Liver (tissue), 3 donors: ENCODE measurements around the gene TSPAN32.

Experiments
- ATF3 ChIP-seq: IDR thresholded peaks from 2 replicates; pipeline ENCODE4 v1.6.1; 2016; ENCODE audit warnings: antibody characterized with exemption
- EGR1 ChIP-seq, 2 donors: IDR thresholded peaks; 2 replicates each; pipeline ENCODE4 v1.6.1; 2016 to 2018; ENCODE audit warnings: antibody characterized with exemption in 2 of 2, low read depth in 2 of 2
- FOXA1 ChIP-seq: IDR thresholded peaks from 2 replicates; pipeline ENCODE4 v1.6.1; 2016; ENCODE audit warnings: antibody characterized with exemption
- GABPA ChIP-seq, 2 donors: IDR thresholded peaks in 1 of 2; conservative IDR thresholded peaks in 1 of 2; 2 replicates each; pipeline ENCODE4 v1.6.1; 2016; ENCODE audit warnings: antibody characterized with exemption in 2 of 2, mild to moderate bottlenecking in 1 of 2, moderate library complexity in 1 of 2
- JUND ChIP-seq, 2 donors: IDR thresholded peaks; 2 replicates each; pipeline ENCODE4 v1.6.1; 2016; ENCODE audit warnings: antibody characterized with exemption in 2 of 2
- MAX ChIP-seq: IDR thresholded peaks from 2 replicates; pipeline ENCODE4 v1.6.1; 2016; ENCODE audit warnings: antibody characterized with exemption
- NR2F2 ChIP-seq: IDR thresholded peaks from 2 replicates; pipeline ENCODE4 v1.6.1; 2016; ENCODE audit warnings: antibody characterized with exemption
- RAD21 ChIP-seq, 2 donors: IDR thresholded peaks; 2 replicates each; pipeline ENCODE4 v1.6.1; 2016; ENCODE audit warnings: antibody characterized with exemption in 2 of 2, mild to moderate bottlenecking in 2 of 2
- RXRA ChIP-seq, 2 donors: IDR thresholded peaks; 2 replicates each; pipeline ENCODE4 v1.6.1; 2017 to 2018; ENCODE audit warnings: antibody characterized with exemption in 2 of 2, mild to moderate bottlenecking in 1 of 2
- SP1 ChIP-seq: IDR thresholded peaks from 2 replicates; pipeline ENCODE4 v1.6.1; 2018; ENCODE audit warnings: antibody characterized with exemption, mild to moderate bottlenecking
- TAF1 ChIP-seq: conservative IDR thresholded peaks from 2 replicates; pipeline ENCODE4 v1.6.1; 2016; ENCODE audit warnings: antibody characterized with exemption, mild to moderate bottlenecking
- YY1 ChIP-seq: IDR thresholded peaks from 2 replicates; pipeline ENCODE4 v1.6.1; 2016; ENCODE audit warnings: antibody characterized with exemption, mild to moderate bottlenecking
- TF ChIP-seq, protein P1 (sequence below): fragments of 150-350 bp; IDR thresholded peaks from 2 replicates; pipeline ENCODE4 v1.5.1; 2017; ENCODE audit warnings: improper control_type of control experiment, low read depth, low read length; ENCODE audit not compliant: missing input control
- TF ChIP-seq, protein P2 (sequence below): IDR thresholded peaks from 2 replicates; pipeline ENCODE4 v1.6.1; 2016; ENCODE audit warnings: antibody characterized with exemption, mild to moderate bottlenecking
- donor health status: healthy.
- donor health status: healthy.

DNA sequence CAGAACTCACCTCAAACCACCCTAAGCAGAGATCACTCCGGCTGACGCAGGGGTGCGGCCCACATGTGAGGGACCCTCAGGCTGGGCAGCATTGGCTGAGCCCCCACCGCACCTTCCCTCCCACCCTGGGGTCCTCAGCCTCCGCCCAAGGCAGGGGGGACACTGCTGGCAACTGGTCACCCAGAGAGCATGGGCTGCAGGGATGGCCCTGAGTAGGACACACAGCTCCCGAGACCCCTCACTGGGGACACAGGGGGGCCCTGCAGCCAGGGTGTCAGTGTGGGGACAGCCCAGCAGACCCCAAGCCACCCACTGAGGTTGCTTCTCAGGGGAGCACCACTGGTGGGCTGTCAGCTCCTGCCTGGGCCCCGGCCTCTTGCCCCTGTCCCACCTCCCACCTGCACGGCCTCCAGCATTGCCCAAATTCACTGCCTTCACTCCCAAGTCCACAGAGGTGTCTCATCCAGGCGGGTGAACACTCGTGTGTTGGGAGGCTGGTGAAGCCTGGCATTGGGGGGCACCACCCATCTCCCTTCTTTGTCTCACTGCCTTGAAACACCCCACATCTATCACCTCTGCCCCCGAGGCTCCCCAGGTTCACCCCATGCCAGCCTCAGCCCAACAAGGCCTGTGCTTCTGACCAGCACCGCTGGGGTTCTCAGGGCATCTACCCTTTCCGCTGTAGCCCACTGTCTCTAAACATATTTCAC lies 4.7 kb upstream of the TSPAN32 start:
- TF ChIP-seq MAX: no peak
- TF ChIP-seq, protein P1, sequence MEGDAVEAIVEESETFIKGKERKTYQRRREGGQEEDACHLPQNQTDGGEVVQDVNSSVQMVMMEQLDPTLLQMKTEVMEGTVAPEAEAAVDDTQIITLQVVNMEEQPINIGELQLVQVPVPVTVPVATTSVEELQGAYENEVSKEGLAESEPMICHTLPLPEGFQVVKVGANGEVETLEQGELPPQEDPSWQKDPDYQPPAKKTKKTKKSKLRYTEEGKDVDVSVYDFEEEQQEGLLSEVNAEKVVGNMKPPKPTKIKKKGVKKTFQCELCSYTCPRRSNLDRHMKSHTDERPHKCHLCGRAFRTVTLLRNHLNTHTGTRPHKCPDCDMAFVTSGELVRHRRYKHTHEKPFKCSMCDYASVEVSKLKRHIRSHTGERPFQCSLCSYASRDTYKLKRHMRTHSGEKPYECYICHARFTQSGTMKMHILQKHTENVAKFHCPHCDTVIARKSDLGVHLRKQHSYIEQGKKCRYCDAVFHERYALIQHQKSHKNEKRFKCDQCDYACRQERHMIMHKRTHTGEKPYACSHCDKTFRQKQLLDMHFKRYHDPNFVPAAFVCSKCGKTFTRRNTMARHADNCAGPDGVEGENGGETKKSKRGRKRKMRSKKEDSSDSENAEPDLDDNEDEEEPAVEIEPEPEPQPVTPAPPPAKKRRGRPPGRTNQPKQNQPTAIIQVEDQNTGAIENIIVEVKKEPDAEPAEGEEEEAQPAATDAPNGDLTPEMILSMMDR: no peak
- no peak for TF ChIP-seq SP1
- TF ChIP-seq, protein P2, sequence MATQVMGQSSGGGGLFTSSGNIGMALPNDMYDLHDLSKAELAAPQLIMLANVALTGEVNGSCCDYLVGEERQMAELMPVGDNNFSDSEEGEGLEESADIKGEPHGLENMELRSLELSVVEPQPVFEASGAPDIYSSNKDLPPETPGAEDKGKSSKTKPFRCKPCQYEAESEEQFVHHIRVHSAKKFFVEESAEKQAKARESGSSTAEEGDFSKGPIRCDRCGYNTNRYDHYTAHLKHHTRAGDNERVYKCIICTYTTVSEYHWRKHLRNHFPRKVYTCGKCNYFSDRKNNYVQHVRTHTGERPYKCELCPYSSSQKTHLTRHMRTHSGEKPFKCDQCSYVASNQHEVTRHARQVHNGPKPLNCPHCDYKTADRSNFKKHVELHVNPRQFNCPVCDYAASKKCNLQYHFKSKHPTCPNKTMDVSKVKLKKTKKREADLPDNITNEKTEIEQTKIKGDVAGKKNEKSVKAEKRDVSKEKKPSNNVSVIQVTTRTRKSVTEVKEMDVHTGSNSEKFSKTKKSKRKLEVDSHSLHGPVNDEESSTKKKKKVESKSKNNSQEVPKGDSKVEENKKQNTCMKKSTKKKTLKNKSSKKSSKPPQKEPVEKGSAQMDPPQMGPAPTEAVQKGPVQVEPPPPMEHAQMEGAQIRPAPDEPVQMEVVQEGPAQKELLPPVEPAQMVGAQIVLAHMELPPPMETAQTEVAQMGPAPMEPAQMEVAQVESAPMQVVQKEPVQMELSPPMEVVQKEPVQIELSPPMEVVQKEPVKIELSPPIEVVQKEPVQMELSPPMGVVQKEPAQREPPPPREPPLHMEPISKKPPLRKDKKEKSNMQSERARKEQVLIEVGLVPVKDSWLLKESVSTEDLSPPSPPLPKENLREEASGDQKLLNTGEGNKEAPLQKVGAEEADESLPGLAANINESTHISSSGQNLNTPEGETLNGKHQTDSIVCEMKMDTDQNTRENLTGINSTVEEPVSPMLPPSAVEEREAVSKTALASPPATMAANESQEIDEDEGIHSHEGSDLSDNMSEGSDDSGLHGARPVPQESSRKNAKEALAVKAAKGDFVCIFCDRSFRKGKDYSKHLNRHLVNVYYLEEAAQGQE: no peak
- no peak for TF ChIP-seq JUND (IDR thresholded peaks at IDR 0.05)
- no peak for TF ChIP-seq YY1
- no peak for TF ChIP-seq FOXA1
- TF ChIP-seq EGR1 (IDR thresholded peaks at IDR 0.05; ENCODE audit: low read depth in 2 of 2): no peak
- TF ChIP-seq RXRA (IDR thresholded peaks at IDR 0.05): no peak
- no peak for TF ChIP-seq TAF1
- no peak for TF ChIP-seq RAD21 (IDR thresholded peaks at IDR 0.05)
- no peak for TF ChIP-seq ATF3
- TF ChIP-seq GABPA (IDR thresholded peaks at IDR 0.05 in 1 of 2, conservative IDR thresholded peaks at IDR 0.05 in 1 of 2): no peak
- TF ChIP-seq NR2F2: no peak
